Measurements from ENCODE around the gene ARMS2. TPM values are rescaled to one million over a fixed set of nuclear protein-coding genes. Genes with fewer than 3 reads are reported as not detected.

Gene ARMS2
- total RNA-seq, 1 experiment from 2014 or later, result not detected

DNA sequence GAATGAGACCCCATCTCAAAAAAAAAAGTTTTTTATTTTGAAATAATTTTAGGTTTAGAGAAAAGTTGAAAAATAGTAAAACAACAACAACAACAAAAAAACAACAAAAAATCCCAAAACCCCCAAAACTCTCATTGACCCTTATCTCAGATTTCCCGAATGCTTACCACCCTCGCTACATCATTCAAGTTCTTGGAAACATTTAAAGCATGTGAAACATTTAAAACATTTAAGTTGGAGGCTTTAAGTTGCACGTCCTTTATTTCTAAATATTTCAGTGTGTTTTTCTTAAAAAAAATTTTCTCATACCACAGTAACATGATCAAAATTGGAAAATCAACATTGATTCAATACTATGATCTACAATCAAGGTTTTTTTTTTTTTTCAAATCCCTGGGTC is 382 bp upstream of the ARMS2 start:
- H3K27ac Mint-ChIP-seq, result no peak overlapping the region
- ChIA-PET POLR2A (interaction anchor here (0.6 kb wide), 1 partner anchor 25 kb away, joined by 4 read pairs; no protein-coding TSS in a partner anchor), CTCF (interaction anchor here (0.8 kb wide), 1 partner anchor 155 kb away, joined by 3 read pairs; no protein-coding TSS in a partner anchor)
- TF ChIP-seq, protein P1, sequence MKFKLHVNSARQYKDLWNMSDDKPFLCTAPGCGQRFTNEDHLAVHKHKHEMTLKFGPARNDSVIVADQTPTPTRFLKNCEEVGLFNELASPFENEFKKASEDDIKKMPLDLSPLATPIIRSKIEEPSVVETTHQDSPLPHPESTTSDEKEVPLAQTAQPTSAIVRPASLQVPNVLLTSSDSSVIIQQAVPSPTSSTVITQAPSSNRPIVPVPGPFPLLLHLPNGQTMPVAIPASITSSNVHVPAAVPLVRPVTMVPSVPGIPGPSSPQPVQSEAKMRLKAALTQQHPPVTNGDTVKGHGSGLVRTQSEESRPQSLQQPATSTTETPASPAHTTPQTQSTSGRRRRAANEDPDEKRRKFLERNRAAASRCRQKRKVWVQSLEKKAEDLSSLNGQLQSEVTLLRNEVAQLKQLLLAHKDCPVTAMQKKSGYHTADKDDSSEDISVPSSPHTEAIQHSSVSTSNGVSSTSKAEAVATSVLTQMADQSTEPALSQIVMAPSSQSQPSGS (CRISPR knock-in tag; IDR thresholded peaks at IDR 0.05; ENCODE audit: borderline replicate concordance, low read depth), result no peak
- no peak for TF ChIP-seq MYBL2 (CRISPR knock-in tag; IDR thresholded peaks at IDR 0.05)
- TF ChIP-seq, protein P2, sequence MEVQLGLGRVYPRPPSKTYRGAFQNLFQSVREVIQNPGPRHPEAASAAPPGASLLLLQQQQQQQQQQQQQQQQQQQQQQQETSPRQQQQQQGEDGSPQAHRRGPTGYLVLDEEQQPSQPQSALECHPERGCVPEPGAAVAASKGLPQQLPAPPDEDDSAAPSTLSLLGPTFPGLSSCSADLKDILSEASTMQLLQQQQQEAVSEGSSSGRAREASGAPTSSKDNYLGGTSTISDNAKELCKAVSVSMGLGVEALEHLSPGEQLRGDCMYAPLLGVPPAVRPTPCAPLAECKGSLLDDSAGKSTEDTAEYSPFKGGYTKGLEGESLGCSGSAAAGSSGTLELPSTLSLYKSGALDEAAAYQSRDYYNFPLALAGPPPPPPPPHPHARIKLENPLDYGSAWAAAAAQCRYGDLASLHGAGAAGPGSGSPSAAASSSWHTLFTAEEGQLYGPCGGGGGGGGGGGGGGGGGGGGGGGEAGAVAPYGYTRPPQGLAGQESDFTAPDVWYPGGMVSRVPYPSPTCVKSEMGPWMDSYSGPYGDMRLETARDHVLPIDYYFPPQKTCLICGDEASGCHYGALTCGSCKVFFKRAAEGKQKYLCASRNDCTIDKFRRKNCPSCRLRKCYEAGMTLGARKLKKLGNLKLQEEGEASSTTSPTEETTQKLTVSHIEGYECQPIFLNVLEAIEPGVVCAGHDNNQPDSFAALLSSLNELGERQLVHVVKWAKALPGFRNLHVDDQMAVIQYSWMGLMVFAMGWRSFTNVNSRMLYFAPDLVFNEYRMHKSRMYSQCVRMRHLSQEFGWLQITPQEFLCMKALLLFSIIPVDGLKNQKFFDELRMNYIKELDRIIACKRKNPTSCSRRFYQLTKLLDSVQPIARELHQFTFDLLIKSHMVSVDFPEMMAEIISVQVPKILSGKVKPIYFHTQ (CRISPR knock-in tag; IDR thresholded peaks at IDR 0.05), result no peak
- no peak for TF ChIP-seq NFYB (CRISPR knock-in tag; conservative IDR thresholded peaks at IDR 0.05; ENCODE audit: low read depth)
- no peak for TF ChIP-seq ESRRA (CRISPR knock-in tag; IDR thresholded peaks at IDR 0.05; ENCODE audit: borderline replicate concordance)
- no peak for TF ChIP-seq CREB1 (CRISPR knock-in tag; IDR thresholded peaks at IDR 0.05)
- no peak for TF ChIP-seq NR1H2 (CRISPR knock-in tag; IDR thresholded peaks at IDR 0.05)
- TF ChIP-seq, protein P3, sequence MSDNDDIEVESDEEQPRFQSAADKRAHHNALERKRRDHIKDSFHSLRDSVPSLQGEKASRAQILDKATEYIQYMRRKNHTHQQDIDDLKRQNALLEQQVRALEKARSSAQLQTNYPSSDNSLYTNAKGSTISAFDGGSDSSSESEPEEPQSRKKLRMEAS (CRISPR knock-in tag; IDR thresholded peaks at IDR 0.05), result no peak
- TF ChIP-seq, protein P4, sequence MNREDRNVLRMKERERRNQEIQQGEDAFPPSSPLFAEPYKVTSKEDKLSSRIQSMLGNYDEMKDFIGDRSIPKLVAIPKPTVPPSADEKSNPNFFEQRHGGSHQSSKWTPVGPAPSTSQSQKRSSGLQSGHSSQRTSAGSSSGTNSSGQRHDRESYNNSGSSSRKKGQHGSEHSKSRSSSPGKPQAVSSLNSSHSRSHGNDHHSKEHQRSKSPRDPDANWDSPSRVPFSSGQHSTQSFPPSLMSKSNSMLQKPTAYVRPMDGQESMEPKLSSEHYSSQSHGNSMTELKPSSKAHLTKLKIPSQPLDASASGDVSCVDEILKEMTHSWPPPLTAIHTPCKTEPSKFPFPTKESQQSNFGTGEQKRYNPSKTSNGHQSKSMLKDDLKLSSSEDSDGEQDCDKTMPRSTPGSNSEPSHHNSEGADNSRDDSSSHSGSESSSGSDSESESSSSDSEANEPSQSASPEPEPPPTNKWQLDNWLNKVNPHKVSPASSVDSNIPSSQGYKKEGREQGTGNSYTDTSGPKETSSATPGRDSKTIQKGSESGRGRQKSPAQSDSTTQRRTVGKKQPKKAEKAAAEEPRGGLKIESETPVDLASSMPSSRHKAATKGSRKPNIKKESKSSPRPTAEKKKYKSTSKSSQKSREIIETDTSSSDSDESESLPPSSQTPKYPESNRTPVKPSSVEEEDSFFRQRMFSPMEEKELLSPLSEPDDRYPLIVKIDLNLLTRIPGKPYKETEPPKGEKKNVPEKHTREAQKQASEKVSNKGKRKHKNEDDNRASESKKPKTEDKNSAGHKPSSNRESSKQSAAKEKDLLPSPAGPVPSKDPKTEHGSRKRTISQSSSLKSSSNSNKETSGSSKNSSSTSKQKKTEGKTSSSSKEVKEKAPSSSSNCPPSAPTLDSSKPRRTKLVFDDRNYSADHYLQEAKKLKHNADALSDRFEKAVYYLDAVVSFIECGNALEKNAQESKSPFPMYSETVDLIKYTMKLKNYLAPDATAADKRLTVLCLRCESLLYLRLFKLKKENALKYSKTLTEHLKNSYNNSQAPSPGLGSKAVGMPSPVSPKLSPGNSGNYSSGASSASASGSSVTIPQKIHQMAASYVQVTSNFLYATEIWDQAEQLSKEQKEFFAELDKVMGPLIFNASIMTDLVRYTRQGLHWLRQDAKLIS (CRISPR knock-in tag; IDR thresholded peaks at IDR 0.05; ENCODE audit: borderline replicate concordance), result no peak
- TF ChIP-seq, protein P5, sequence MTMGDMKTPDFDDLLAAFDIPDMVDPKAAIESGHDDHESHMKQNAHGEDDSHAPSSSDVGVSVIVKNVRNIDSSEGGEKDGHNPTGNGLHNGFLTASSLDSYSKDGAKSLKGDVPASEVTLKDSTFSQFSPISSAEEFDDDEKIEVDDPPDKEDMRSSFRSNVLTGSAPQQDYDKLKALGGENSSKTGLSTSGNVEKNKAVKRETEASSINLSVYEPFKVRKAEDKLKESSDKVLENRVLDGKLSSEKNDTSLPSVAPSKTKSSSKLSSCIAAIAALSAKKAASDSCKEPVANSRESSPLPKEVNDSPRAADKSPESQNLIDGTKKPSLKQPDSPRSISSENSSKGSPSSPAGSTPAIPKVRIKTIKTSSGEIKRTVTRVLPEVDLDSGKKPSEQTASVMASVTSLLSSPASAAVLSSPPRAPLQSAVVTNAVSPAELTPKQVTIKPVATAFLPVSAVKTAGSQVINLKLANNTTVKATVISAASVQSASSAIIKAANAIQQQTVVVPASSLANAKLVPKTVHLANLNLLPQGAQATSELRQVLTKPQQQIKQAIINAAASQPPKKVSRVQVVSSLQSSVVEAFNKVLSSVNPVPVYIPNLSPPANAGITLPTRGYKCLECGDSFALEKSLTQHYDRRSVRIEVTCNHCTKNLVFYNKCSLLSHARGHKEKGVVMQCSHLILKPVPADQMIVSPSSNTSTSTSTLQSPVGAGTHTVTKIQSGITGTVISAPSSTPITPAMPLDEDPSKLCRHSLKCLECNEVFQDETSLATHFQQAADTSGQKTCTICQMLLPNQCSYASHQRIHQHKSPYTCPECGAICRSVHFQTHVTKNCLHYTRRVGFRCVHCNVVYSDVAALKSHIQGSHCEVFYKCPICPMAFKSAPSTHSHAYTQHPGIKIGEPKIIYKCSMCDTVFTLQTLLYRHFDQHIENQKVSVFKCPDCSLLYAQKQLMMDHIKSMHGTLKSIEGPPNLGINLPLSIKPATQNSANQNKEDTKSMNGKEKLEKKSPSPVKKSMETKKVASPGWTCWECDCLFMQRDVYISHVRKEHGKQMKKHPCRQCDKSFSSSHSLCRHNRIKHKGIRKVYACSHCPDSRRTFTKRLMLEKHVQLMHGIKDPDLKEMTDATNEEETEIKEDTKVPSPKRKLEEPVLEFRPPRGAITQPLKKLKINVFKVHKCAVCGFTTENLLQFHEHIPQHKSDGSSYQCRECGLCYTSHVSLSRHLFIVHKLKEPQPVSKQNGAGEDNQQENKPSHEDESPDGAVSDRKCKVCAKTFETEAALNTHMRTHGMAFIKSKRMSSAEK (CRISPR knock-in tag; IDR thresholded peaks at IDR 0.05; ENCODE audit: borderline replicate concordance), result no peak
- TF ChIP-seq, protein P6, sequence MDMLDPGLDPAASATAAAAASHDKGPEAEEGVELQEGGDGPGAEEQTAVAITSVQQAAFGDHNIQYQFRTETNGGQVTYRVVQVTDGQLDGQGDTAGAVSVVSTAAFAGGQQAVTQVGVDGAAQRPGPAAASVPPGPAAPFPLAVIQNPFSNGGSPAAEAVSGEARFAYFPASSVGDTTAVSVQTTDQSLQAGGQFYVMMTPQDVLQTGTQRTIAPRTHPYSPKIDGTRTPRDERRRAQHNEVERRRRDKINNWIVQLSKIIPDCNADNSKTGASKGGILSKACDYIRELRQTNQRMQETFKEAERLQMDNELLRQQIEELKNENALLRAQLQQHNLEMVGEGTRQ (CRISPR knock-in tag; IDR thresholded peaks at IDR 0.05), result no peak
- no peak for TF ChIP-seq SP1 (CRISPR knock-in tag; conservative IDR thresholded peaks at IDR 0.05)
- no peaks in the 10 kb centered on the region for H3K36me3 Mint-ChIP-seq
- no peak for DNase-seq (ENCODE audit: low spot score)
- no peak for ATAC-seq
- H3K9me3 Mint-ChIP-seq, result peaks cover 6% of the 10 kb centered on the region
- peaks cover 7% of the 10 kb centered on the region for H3K27me3 Mint-ChIP-seq (ENCODE audit: low read depth)
- H3K4me1 Mint-ChIP-seq, result peaks cover 13% of the 10 kb centered on the region; the same call in 1 of the 2 replicates
- no peak overlapping the region for H3K4me3 Mint-ChIP-seq
